Kidney (tissue), 14 donors: Measurements from ENCODE around the gene PHOSPHO2. TPM values are rescaled to one million over a fixed set of nuclear protein-coding genes. Genes with fewer than 3 reads are reported as not detected.
"Not testable (repeated sequence)": the region's sequence is repeated elsewhere in the genome, so short reads cannot be mapped to it uniquely, and the experiment has no call there.

Experiments used
- DNase-seq, 5 donors: peaks; one replicate each; pipeline ENCODE4 v3.0.0-alpha.2; 2013 to 2020
- FAIRE-seq: peaks from 2 replicates; lab custom pipeline; 2012; peaks lifted over from hg19 to GRCh38; lab: Jason Lieb, UNC
- H3K27ac ChIP-seq, 2 donors: one replicate each; pipeline ENCODE4 v1.7.0; 2013; ENCODE audit warnings: low read depth in 2 of 2, low read length in 2 of 2, inconsistent platforms in 1 of 2
- H3K27me3 ChIP-seq: one replicate; pipeline ENCODE4 v1.7.1; 2013; ENCODE audit warnings: low read length, inconsistent platforms; ENCODE audit not compliant: control insufficient read depth, insufficient read depth
- H3K36me3 ChIP-seq, 3 donors: one replicate each; pipeline versions ENCODE4 v1.7.0 to v1.7.1; 2013; ENCODE audit warnings: low read length in 3 of 3, control low read depth in 1 of 3, inconsistent platforms in 1 of 3; ENCODE audit not compliant: insufficient read depth in 3 of 3, control insufficient read depth in 2 of 3
- H3K4me1 ChIP-seq, 3 donors: one replicate each; pipeline versions ENCODE4 v1.7.0 to v1.7.1; 2013; ENCODE audit warnings: low read length in 3 of 3, inconsistent platforms in 1 of 3, low read depth in 1 of 3; ENCODE audit not compliant: control insufficient read depth in 2 of 3, insufficient read depth in 2 of 3
- H3K4me3 ChIP-seq, 3 donors: one replicate each; pipeline versions ENCODE4 v1.7.0 to v1.8.1; 2013; ENCODE audit warnings: low read length in 3 of 3, control low read depth in 1 of 3, inconsistent platforms in 1 of 3
- H3K9ac ChIP-seq, 3 donors: one replicate each; pipeline versions ENCODE4 v1.7.0 to v1.7.1; 2013; ENCODE audit warnings: low read length in 3 of 3, control low read depth in 1 of 3, inconsistent platforms in 1 of 3
- H3K9me3 ChIP-seq, 3 donors: one replicate each; pipeline versions ENCODE4 v1.7.0 to v1.7.1; 2013; ENCODE audit warnings: low read length in 3 of 3, control low read depth in 1 of 3, inconsistent platforms in 1 of 3; ENCODE audit not compliant: control insufficient read depth in 2 of 3, insufficient read depth in 1 of 3
- CTCF ChIP-seq: IDR thresholded peaks from 3 replicates; pipeline ENCODE4 v1.5.1; 2012; ENCODE audit warnings: mild to moderate bottlenecking, moderate library complexity, borderline replicate concordance; ENCODE audit not compliant: insufficient read depth; ENCODE audit errors: extremely low read depth
- intact Hi-C: fragments of 100-400 bp; cut with DNase I; formaldehyde crosslinking; loops from one replicate; pipeline ENCODE4 v1.11.1; 2022
- polyA plus RNA-seq: library from polyadenylated mRNA; stranded (reverse); fragments of 350-450 nt; fragmentation: Illumina TruSeq; extraction: RNeasy Lipid Tissue Mini Kit (QIAGEN cat#74804); gene quantifications from one replicate; pipeline ENCODE4 v1.2.3, GENCODE V29; 2014; ENCODE audit warnings: low read depth, low replicate concordance; ENCODE audit not compliant: insufficient read depth
- total RNA-seq: library from RNA; stranded (reverse); fragmentation: NEBNext Ultra II Directional; extraction: Animal tissue kit (Norgen Biotek cat#: 25700); gene quantifications from one replicate; pipeline ENCODE4 v1.2.1, GENCODE V29; 2021
- donor health status: control.
- donor health status: control.
- donor health status: control.
- donor health status: control.
- donor health status: control.
- donor health status: DM: yes; HTN: yes; CAD: no.
- donor health status: Normal renal cell carcinoma (clear cell type).

The PHOSPHO2 gene
- total and polyA plus RNA-seq, 2 donors from 2014 or later, result 4.5 to 7.5 TPM

- Histone ChIP-seq H3K4me1 (no peaks in the 10 kb centered on the region), H3K9me3 (no peaks in the 10 kb centered on the region), H3K27ac (no peak overlapping the region), H3K27me3 (no peaks in the 10 kb centered on the region), H3K36me3 (no peaks in the 10 kb centered on the region), H3K9ac (no peak overlapping the region), H3K4me3 (no peak overlapping the region)
- TF ChIP-seq CTCF, result no peak
- intact Hi-C loops, result no loop called here
- DNase-seq (no peak), FAIRE-seq (no peak)
These were observed 10.7 kb upstream of the PHOSPHO2 start for GRCh38 chr2:169683425-169684134.

GRCh38 chr2:169684135-169684565 lies 10.1 kb upstream of the PHOSPHO2 start:
- no peaks in the 10 kb centered on the region for H3K9me3 ChIP-seq
- no peak for TF ChIP-seq CTCF
- H3K27me3 ChIP-seq, result no peaks in the 10 kb centered on the region
- no peak overlapping the region for H3K9ac ChIP-seq
- H3K4me1 ChIP-seq, result no peaks in the 10 kb centered on the region
- intact Hi-C loops, result no loop called here
- no peak overlapping the region for H3K4me3 ChIP-seq
- FAIRE-seq (no peak), DNase-seq (no peak)
- no peak overlapping the region for H3K27ac ChIP-seq
- no peaks in the 10 kb centered on the region for H3K36me3 ChIP-seq

- DNase-seq, H3K4me1 ChIP-seq, H3K27me3 ChIP-seq, H3K9ac ChIP-seq, intact Hi-C loops, H3K27ac ChIP-seq, FAIRE-seq, H3K36me3 ChIP-seq, H3K9me3 ChIP-seq, H3K4me3 ChIP-seq: not testable (repeated sequence)
These were observed 9.6 kb upstream of the PHOSPHO2 start for GRCh38 chr2:169684712-169685111.

- H3K27ac ChIP-seq, H3K36me3 ChIP-seq, FAIRE-seq, intact Hi-C loops, H3K4me3 ChIP-seq, DNase-seq, H3K9ac ChIP-seq, H3K4me1 ChIP-seq, H3K27me3 ChIP-seq, H3K9me3 ChIP-seq: not testable (repeated sequence)
These were observed 7.4 kb upstream of the PHOSPHO2 start for GRCh38 chr2:169686825-169687224.

- DNase-seq, H3K36me3 ChIP-seq, H3K9ac ChIP-seq, intact Hi-C loops, H3K9me3 ChIP-seq, H3K27ac ChIP-seq, H3K27me3 ChIP-seq, FAIRE-seq, H3K4me1 ChIP-seq, H3K4me3 ChIP-seq: not testable (repeated sequence)
These were observed 6.3 kb upstream of the PHOSPHO2 start for GRCh38 chr2:169687943-169688342.
